OCI-LY7 (cell line): Measurements from ENCODE around the gene NEMF. TPM values are rescaled to one million over a fixed set of nuclear protein-coding genes. Genes with fewer than 3 reads are reported as not detected.

Experiments
- BruUV-seq: library from RNA; stranded (reverse); fragments of 400-500 nt; replicated peaks from 2 replicates; lab custom pipeline; 2021; lab: Mats Ljungman, UMichigan
- CTCF ChIA-PET: fragments of 300-600 bp; sonication (Branson Sonifier 250); formaldehyde crosslinking; loops from one replicate; lab custom pipeline; 2022; ENCODE audit warnings: antibody characterized with exemption; ENCODE audit not compliant: unreplicated experiment; lab: Charles Lee
- POLR2A ChIA-PET: fragments of 300-600 bp; sonication (Branson Sonifier 250); formaldehyde crosslinking; loops from one replicate; lab custom pipeline; 2022; ENCODE audit warnings: antibody characterized with exemption; lab: Charles Lee
- DNase-seq: peaks from one replicate; pipeline ENCODE4 v3.0.0-alpha.2; 2015; ENCODE audit warnings: low spot score
- H2AFZ ChIP-seq: fragments of 200-600 bp; sonication (generic), shearing (Covaris generic); 2 replicates; pipeline ENCODE4 v1.6.1; 2014; ENCODE audit warnings: mild to moderate bottlenecking, antibody characterized with exemption, low read length, moderate library complexity
- H3K27ac ChIP-seq: fragments of 200-600 bp; sonication (generic); 2 replicates; pipeline ENCODE4 v1.5.1; 2014; ENCODE audit warnings: mixed run types, low read depth, mild to moderate bottlenecking, moderate library complexity, low read length, inconsistent platforms; ENCODE audit not compliant: poor library complexity, severe bottlenecking
- H3K36me3 ChIP-seq: fragments of 200-600 bp; sonication (generic); 2 replicates; pipeline ENCODE4 v1.6.1; 2014; ENCODE audit warnings: mild to moderate bottlenecking, antibody characterized with exemption, low read length, moderate library complexity, mixed read lengths; ENCODE audit not compliant: insufficient read depth
- H3K4me1 ChIP-seq: fragments of 200-600 bp; sonication (generic); 2 replicates; pipeline ENCODE4 v1.5.1; 2014; ENCODE audit warnings: mild to moderate bottlenecking, low read length; ENCODE audit not compliant: insufficient read depth, poor library complexity, severe bottlenecking
- H3K4me2 ChIP-seq: fragments of 200-600 bp; sonication (generic); 2 replicates; pipeline ENCODE4 v1.6.1; 2014; ENCODE audit warnings: mild to moderate bottlenecking, low read length
- H3K4me3 ChIP-seq: fragments of 200-600 bp; sonication (generic); 2 replicates; pipeline ENCODE4 v1.5.1; 2014; ENCODE audit warnings: mild to moderate bottlenecking, low read depth, low read length; ENCODE audit not compliant: poor library complexity, severe bottlenecking
- H3K79me2 ChIP-seq: fragments of 200-600 bp; sonication (generic); 2 replicates; pipeline ENCODE4 v1.6.1; 2016; ENCODE audit warnings: low read depth, mild to moderate bottlenecking, low read length, moderate library complexity, mixed read lengths; ENCODE audit not compliant: insufficient read depth
- H3K9me2 ChIP-seq: fragments of 200-600 bp; sonication (generic); 2 replicates; pipeline ENCODE4 v1.6.1; 2016; ENCODE audit warnings: mild to moderate bottlenecking, low read length, mixed read lengths; ENCODE audit not compliant: insufficient read depth
- H3K9me3 ChIP-seq: fragments of 200-600 bp; sonication (generic); 2 replicates; pipeline ENCODE4 v1.6.1; 2014; ENCODE audit warnings: mild to moderate bottlenecking, mixed run types, low read length, mixed read lengths
- H4K20me1 ChIP-seq: fragments of 200-600 bp; sonication (generic); 2 replicates; pipeline ENCODE4 v1.6.1; 2014; ENCODE audit warnings: mild to moderate bottlenecking, antibody characterized with exemption, low read length, moderate library complexity, mixed read lengths; ENCODE audit not compliant: insufficient read depth
- EZH2phosphoT487 ChIP-seq: fragments of 200-600 bp; sonication (generic); IDR thresholded peaks from 2 replicates; pipeline ENCODE4 v1.6.1; 2018; ENCODE audit warnings: low read depth, borderline replicate concordance, mild to moderate bottlenecking, mixed run types, antibody characterized with exemption, low read length, moderate library complexity, mixed read lengths
- intact Hi-C: fragments of 100-400 bp; cut with micrococcal nuclease; formaldehyde crosslinking; loops from one replicate; pipeline ENCODE4 v1.10.0; 2022; ENCODE audit not compliant: unreplicated experiment
- total RNA-seq, 2 experiments: library from RNA; depleted of rRNA in 1 of 2; stranded (reverse); fragments of >200 nt in 1 of 2; shearing (Covaris generic) in 1 of 2; gene quantifications; 2 replicates each; pipeline ENCODE4 v1.2.3, GENCODE V29; 2014 to 2022
- TF ChIP-seq, protein P1 (sequence below): fragments of 200-600 bp; sonication (generic); conservative IDR thresholded peaks from 2 replicates; pipeline ENCODE4 v1.5.1; 2014; ENCODE audit warnings: mild to moderate bottlenecking, antibody characterized with exemption, low read length, moderate library complexity, mixed read lengths

The NEMF gene
- total RNA-seq, 2 experiments from 2014 or later, result 63.2 to 79.4 TPM

DNA sequence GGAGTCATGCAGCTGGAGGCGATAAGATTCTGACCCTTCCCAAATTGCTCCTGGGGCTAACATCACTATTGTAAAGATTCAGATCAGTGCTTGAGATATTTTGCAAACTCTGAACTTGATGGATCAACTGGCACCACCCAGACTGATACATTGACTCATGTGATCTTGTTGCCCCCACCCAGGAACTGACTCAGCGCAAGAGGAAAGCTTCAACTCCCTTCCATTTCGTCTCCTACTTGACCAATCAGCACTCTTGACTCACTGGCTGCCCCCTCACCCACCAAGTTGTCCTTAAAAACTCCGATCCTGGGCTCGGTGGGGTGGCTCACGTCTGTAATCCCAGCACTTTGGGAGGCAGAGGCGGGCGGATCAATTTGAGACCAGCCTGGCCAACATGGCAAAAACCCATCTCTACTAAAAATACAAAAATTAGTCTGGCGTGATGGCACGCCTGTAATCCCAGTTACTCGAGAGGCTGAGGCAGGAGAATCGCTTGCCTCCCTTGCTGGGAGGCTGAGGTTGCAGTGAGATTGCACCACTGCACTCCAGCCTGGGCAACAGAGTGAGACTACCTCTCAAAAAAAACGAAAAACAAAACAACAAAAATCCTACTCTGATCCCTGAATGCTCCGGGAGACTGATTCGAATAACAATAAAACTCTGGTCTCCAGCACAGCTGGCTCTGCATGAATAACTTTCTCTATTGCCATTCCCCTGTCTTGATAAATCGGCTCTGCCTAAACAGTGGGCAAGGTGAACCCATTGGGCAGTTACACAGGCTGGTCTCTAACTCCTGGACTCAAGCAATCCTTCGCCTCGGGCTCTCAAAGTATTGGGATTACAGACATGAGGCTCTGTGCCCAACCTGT, 30.5 kb upstream of the NEMF start:
- no peak overlapping the region for H3K27ac ChIP-seq
- H3K9me2 ChIP-seq, result no peaks in the 10 kb centered on the region
- POLR2A ChIA-PET, result interaction anchor here (0.7 to 1.5 kb wide), 3 partner anchors 15 to 185 kb away, joined by 3 to 8 read pairs (median 4); no protein-coding TSS in a partner anchor
- no peak overlapping the region for H2AFZ ChIP-seq
- H3K9me3 ChIP-seq, result no peaks in the 10 kb centered on the region
- H3K4me1 ChIP-seq, result peaks cover 32% of the 10 kb centered on the region
- no peaks in the 10 kb centered on the region for H3K79me2 ChIP-seq
- CTCF ChIA-PET, result no interaction called here
- no peak for TF ChIP-seq EZH2phosphoT487
- TF ChIP-seq, protein P1, sequence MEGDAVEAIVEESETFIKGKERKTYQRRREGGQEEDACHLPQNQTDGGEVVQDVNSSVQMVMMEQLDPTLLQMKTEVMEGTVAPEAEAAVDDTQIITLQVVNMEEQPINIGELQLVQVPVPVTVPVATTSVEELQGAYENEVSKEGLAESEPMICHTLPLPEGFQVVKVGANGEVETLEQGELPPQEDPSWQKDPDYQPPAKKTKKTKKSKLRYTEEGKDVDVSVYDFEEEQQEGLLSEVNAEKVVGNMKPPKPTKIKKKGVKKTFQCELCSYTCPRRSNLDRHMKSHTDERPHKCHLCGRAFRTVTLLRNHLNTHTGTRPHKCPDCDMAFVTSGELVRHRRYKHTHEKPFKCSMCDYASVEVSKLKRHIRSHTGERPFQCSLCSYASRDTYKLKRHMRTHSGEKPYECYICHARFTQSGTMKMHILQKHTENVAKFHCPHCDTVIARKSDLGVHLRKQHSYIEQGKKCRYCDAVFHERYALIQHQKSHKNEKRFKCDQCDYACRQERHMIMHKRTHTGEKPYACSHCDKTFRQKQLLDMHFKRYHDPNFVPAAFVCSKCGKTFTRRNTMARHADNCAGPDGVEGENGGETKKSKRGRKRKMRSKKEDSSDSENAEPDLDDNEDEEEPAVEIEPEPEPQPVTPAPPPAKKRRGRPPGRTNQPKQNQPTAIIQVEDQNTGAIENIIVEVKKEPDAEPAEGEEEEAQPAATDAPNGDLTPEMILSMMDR, result no peak
- no peak for DNase-seq
- no TSS peak for BruUV-seq
- H3K4me3 ChIP-seq, result no peak overlapping the region
- H3K36me3 ChIP-seq, result no peaks in the 10 kb centered on the region
- intact Hi-C loops, result no loop called here
- H4K20me1 ChIP-seq, result no peaks in the 10 kb centered on the region
- no peak overlapping the region for H3K4me2 ChIP-seq

- Histone ChIP-seq H3K4me3 (no peak overlapping the region), H4K20me1 (no peaks in the 10 kb centered on the region), H3K9me2 (no peaks in the 10 kb centered on the region), H3K9me3 (no peaks in the 10 kb centered on the region), H3K4me1 (peaks cover 28% of the 10 kb centered on the region), H3K79me2 (no peaks in the 10 kb centered on the region), H3K27ac (no peak overlapping the region), H3K4me2 (no peak overlapping the region), H2AFZ (peak overlapping the region; percentile 82; the same call in 1 of the 2 replicates), H3K36me3 (no peaks in the 10 kb centered on the region)
- CTCF ChIA-PET, result interaction anchor here (0.9 kb wide), 1 partner anchor 11 kb away, joined by 4 read pairs; the partner anchor contains the start of gene ARF6
- POLR2A ChIA-PET, result interaction anchor here (0.6 to 1.5 kb wide), 15 partner anchors 11 to 245 kb away, joined by 3 to 13 read pairs (median 3); partner anchors contain the start of gene ARF6
- DNase-seq, result no peak
- TF ChIP-seq, protein P1, result no peak
- no peak for TF ChIP-seq EZH2phosphoT487
- BruUV-seq, result no TSS peak
- intact Hi-C loops, result no loop called here
Measured at GRCh38 chr14:49881350-49882001, 28.9 kb upstream of the NEMF start.
